K562 (cell line): ENCODE results near the gene CEP135. TPM values are rescaled to one million over a fixed set of nuclear protein-coding genes. Genes with fewer than 3 reads are reported as not detected.
"Not testable (repeated sequence)": the region's sequence is repeated elsewhere in the genome, so short reads cannot be mapped to it uniquely, and the experiment has no call there.

Experiments
- ATAC-seq: fragments of 200-7000 bp; cut with Tn5 transposase; 3 replicates; pipeline ENCODE4 v1.9.1; 2020; ENCODE audit warnings: moderate library complexity
- BruUV-seq: library from RNA; stranded (reverse); fragments of 400-500 nt; replicated peaks from 2 replicates; lab custom pipeline; 2021; lab: Mats Ljungman, UMichigan
- CTCF ChIA-PET: fragments of 300-600 bp; formaldehyde crosslinking; extraction: SDS; loops from one replicate; lab custom pipeline; 2021; ENCODE audit warnings: low intra/inter-chr PET ratio; lab: Yijun Ruan, JAX
- POLR2A ChIA-PET: fragments of 300-600, 350-650 bp; sonication (Branson Sonifier 250); formaldehyde crosslinking; extraction: SDS; loops from one replicate; lab custom pipeline; 2021; ENCODE audit warnings: antibody characterized with exemption, inconsistent platforms; lab: Yijun Ruan, JAX
- DNase-seq, 4 experiments: peaks; one replicate each; pipeline versions ENCODE4 v3.0.0 to v3.0.0-alpha.2; 2011 to 2018; ENCODE audit warnings: low spot score in 3 of 4, mixed read lengths in 3 of 4; ENCODE audit errors: extremely low read depth in 1 of 4
- FAIRE-seq: peaks from 2 replicates; lab custom pipeline; 2011; peaks lifted over from hg19 to GRCh38; lab: Jason Lieb, UNC
- H2AFZ ChIP-seq: 2 replicates; pipeline ENCODE4 v1.6.0; 2011; ENCODE audit warnings: low read depth, low read length, control low read depth, inconsistent platforms
- H3K27ac ChIP-seq: fragments of 200-600 bp; 3 replicates; pipeline ENCODE4 v1.8.0; 2011; ENCODE audit warnings: low read depth, mild to moderate bottlenecking, control low read depth, inconsistent platforms, low read length, moderate library complexity, mixed read lengths; ENCODE audit errors: extremely low read depth
- H3K27me3 ChIP-seq, 2 experiments: fragments of 300-600 bp in 1 of 2; 2 replicates in 1 of 2; 3 replicates in 1 of 2; pipeline versions ENCODE4 v1.6.0 to v1.8.0; 2011; ENCODE audit warnings: inconsistent platforms in 2 of 2, low read length in 2 of 2, mild to moderate bottlenecking in 1 of 2, mixed read lengths in 1 of 2, moderate library complexity in 1 of 2; ENCODE audit not compliant: control insufficient read depth in 2 of 2, insufficient read depth in 2 of 2
- H3K36me3 ChIP-seq: fragments of 300-600 bp; 3 replicates; pipeline ENCODE4 v1.8.0; 2011; ENCODE audit warnings: mild to moderate bottlenecking, low read length, inconsistent platforms; ENCODE audit not compliant: control insufficient read depth, insufficient read depth
- H3K4me1 ChIP-seq, 2 experiments: fragments of 200-600 bp in 1 of 2; replicated peaks in 1 of 2; 2 replicates in 1 of 2; 3 replicates in 1 of 2; pipeline versions ENCODE4 v1.5.1 to v1.8.0; 2011; ENCODE audit warnings: inconsistent platforms in 2 of 2, low read length in 2 of 2, mild to moderate bottlenecking in 1 of 2, mixed read lengths in 1 of 2, moderate library complexity in 1 of 2; ENCODE audit not compliant: control insufficient read depth in 2 of 2, insufficient read depth in 2 of 2
- H3K4me2 ChIP-seq: 2 replicates; pipeline ENCODE4 v1.6.1; 2011; ENCODE audit warnings: low read length, control low read depth, inconsistent platforms, mixed read lengths; ENCODE audit not compliant: insufficient read depth
- H3K4me3 ChIP-seq: fragments of 200-600 bp; sonication (generic), shearing (Covaris generic); 2 replicates; pipeline ENCODE4 v1.5.1; 2016; ENCODE audit warnings: control low read depth, inconsistent platforms
- H3K79me2 ChIP-seq: fragments of 200-600 bp; 3 replicates; pipeline ENCODE4 v1.8.0; 2011; ENCODE audit warnings: low read length, inconsistent platforms; ENCODE audit not compliant: control insufficient read depth, insufficient read depth
- H3K9ac ChIP-seq, 2 experiments: 2 replicates each; pipeline versions ENCODE4 v1.6.0 to v1.6.1; 2011; ENCODE audit warnings: low read depth in 2 of 2, low read length in 2 of 2, control low read depth in 1 of 2, inconsistent platforms in 1 of 2, mild to moderate bottlenecking in 1 of 2, mixed read lengths in 1 of 2; ENCODE audit not compliant: insufficient read depth in 1 of 2
- H3K9me1 ChIP-seq: one replicate; pipeline ENCODE4 v1.6.0; 2011; ENCODE audit warnings: inconsistent platforms, mild to moderate bottlenecking, low read length, moderate library complexity; ENCODE audit not compliant: control insufficient read depth, insufficient read depth
- H3K9me3 ChIP-seq: replicated peaks from 2 replicates; pipeline ENCODE4 v1.5.1; 2011; ENCODE audit warnings: low read depth, low read length, inconsistent platforms; ENCODE audit not compliant: control insufficient read depth, insufficient read depth
- H4K20me1 ChIP-seq: replicated peaks from 2 replicates; pipeline ENCODE4 v1.6.1; 2011; ENCODE audit warnings: low read length, inconsistent platforms, mixed read lengths; ENCODE audit not compliant: control insufficient read depth, insufficient read depth
- JUNB ChIP-seq: fragments of 450-650 bp; formaldehyde crosslinking; conservative IDR thresholded peaks from 2 replicates; pipeline ENCODE4 v1.4.0; 2020; ENCODE audit warnings: mild to moderate bottlenecking
- MCM5 ChIP-seq: fragments of 450-650 bp; IDR thresholded peaks from 2 replicates; pipeline ENCODE4 v1.6.1; 2016; ENCODE audit warnings: low read depth
- POLR3A ChIP-seq: IDR thresholded peaks from 2 replicates; pipeline ENCODE4 v1.6.1; 2011; ENCODE audit warnings: borderline replicate concordance, mild to moderate bottlenecking, moderate library complexity; ENCODE audit not compliant: insufficient read length, insufficient read depth; ENCODE audit errors: extremely low read depth
- TEAD1 ChIP-seq, 2 experiments: fragments of 450-650 bp in 1 of 2; sonication (generic) in 1 of 2; formaldehyde crosslinking; IDR thresholded peaks; 2 replicates each; pipeline versions ENCODE4 v1.4.0 to v1.8.0; 2020 to 2022; ENCODE audit warnings: mild to moderate bottlenecking in 2 of 2, missing genetic modification reagents in 1 of 2
- WHSC1 ChIP-seq: IDR thresholded peaks from one replicate; pipeline ENCODE4 v1.6.1; 2012; ENCODE audit warnings: low read length, control low read depth, inconsistent platforms
- ZNF140 ChIP-seq: fragments of 250-450 bp; sonication (Bioruptor Pico); IDR thresholded peaks from 2 replicates; pipeline ENCODE4 v1.8.0; 2021; ENCODE audit warnings: moderate library complexity, mild to moderate bottlenecking, inconsistent platforms
- ZNF146 ChIP-seq: IDR thresholded peaks from one replicate; pipeline ENCODE4 v1.6.1; 2018; ENCODE audit warnings: missing compliant biosample characterization; ENCODE audit not compliant: unreplicated experiment
- ZNF408 ChIP-seq: fragments of 250-450 bp; sonication (Bioruptor Pico); IDR thresholded peaks from 2 replicates; pipeline ENCODE4 v1.4.0; 2020; ENCODE audit warnings: low read depth, mild to moderate bottlenecking, moderate library complexity
- ZNF766 ChIP-seq: fragments of 200-800 bp; sonication (Bioruptor generic); conservative IDR thresholded peaks from 2 replicates; pipeline ENCODE4 v1.6.1; 2016; ENCODE audit warnings: missing genetic modification characterization, missing compliant biosample characterization
- WGBS: fragments of 100-300 bp; shearing (Covaris generic); methylation state at CpG from one replicate; pipeline ENCODE4 v1.1.6; 2016; ENCODE audit warnings: low coverage, mixed read lengths; ENCODE audit not compliant: insufficient coverage; ENCODE audit errors: missing lambda C conversion rate; 5-methylcytosine and 5-hydroxymethylcytosine counted together
- in situ Hi-C: fragments of 300-500 bp; cut with MboI; formaldehyde crosslinking; loops from 4 replicates; pipeline ENCODE4 v1.15.0; 2018; ENCODE audit warnings: inconsistent platforms, mixed read lengths
- intact Hi-C: fragments of 100-400 bp; cut with micrococcal nuclease; formaldehyde crosslinking; loops from 2 replicates; pipeline ENCODE4 v1.14.2; 2022
- polyA plus RNA-seq, 8 experiments: library from polyadenylated mRNA; depleted of rRNA in 4 of 8; stranded (reverse) in 5 of 8; unstranded in 3 of 8; fragments of >200 nt; fragmentation: Nextera tagmentation in 2 of 8; fragmentation: Illumina TruSeq in 1 of 8; extraction: Ambion mirVana in 2 of 8; extraction: Trizol in 1 of 8; gene quantifications; 2 replicates each; pipeline versions ENCODE4 v1.2.1 to v1.2.3, GENCODE V29; 2011 to 2014; ENCODE audit warnings: inconsistent platforms in 1 of 8, missing spikeins in 1 of 8
- total RNA-seq, 7 experiments: library from RNA; depleted of rRNA in 6 of 7; stranded (reverse); fragments of >200 nt in 6 of 7; fragmentation: Illumina TruSeq in 2 of 7; extraction: Trizol in 2 of 7; gene quantifications; 2 replicates each; pipeline versions ENCODE4 v1.2.1 to v1.2.3, GENCODE V29; 2011 to 2021; ENCODE audit warnings: low replicate concordance in 1 of 7
- TF ChIP-seq, protein P1 (sequence below): fragments of 450-650 bp; IDR thresholded peaks from 2 replicates; pipeline ENCODE4 v1.7.1; 2018; ENCODE audit warnings: mild to moderate bottlenecking, low read depth; ENCODE audit not compliant: partially characterized antibody
- TF ChIP-seq, protein P2 (sequence below): sonication (generic); formaldehyde crosslinking; IDR thresholded peaks from 2 replicates; pipeline ENCODE4 v1.8.1; 2023; ENCODE audit warnings: mild to moderate bottlenecking, missing genetic modification reagents, moderate library complexity

Gene CEP135
- total and polyA plus RNA-seq, 9 of the 15 experiments (the other 6 are each of a cell fraction or from before 2014, with no cell fraction given), result 3.1 to 18.9 (median 15.3) TPM

DNA sequence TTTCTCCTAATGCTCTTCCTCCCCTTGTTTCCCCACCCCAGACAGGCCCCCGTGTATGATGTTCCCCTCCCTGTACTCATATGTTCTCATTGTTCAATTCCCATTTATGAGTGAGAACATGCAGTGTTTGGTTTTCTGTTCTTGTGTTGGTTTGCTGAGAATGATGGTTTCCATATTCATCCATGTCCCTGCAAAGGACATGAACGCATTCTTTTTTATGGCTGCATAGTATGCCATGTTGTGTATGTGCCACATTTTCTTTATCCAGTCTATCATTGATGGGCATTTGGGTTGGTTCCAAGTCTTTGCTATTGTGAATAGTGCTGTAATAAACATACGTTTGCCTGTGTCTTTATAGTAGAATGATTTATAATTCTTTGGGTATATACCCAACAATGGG lies 124.0 kb downstream of the CEP135 start:
- H3K9me1 ChIP-seq, in situ Hi-C loops, H3K27ac ChIP-seq, POLR2A ChIA-PET, H3K4me1 ChIP-seq, DNase-seq, H3K79me2 ChIP-seq, H3K4me3 ChIP-seq, BruUV-seq, H3K36me3 ChIP-seq, FAIRE-seq, H3K4me2 ChIP-seq, H3K9me3 ChIP-seq, H3K9ac ChIP-seq, intact Hi-C loops, H2AFZ ChIP-seq, H4K20me1 ChIP-seq, ATAC-seq, CTCF ChIA-PET: not testable (repeated sequence)
- H3K27me3 ChIP-seq, result peaks cover 9 to 13% of the 10 kb centered on the region in 2 experiments; a peak in 4 of 5 replicates
- TF ChIP-seq ZNF146 (CRISPR knock-in tag), result peak; percentile 63
- WGBS, result 4% methylated on average over 3 of the region's 3 CpGs

DNA sequence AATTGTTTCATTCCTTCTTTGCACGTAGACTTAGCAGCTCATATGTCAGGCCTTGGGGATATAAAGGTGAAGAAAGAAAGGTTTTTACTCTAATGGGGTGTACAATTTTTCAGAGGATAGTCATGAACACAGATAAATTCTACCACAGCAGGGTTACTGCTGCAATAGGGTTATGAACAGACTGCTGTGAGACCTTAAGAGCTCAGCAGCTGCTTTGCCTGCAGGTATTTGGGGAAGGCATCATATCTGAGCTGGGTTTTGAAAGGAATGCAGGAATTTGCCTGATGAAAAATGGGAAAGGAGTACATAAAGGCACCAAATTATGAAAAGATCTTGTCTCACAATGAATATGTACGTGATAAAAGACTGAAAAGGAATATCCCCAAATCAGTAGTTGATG lies 128.9 kb downstream of the CEP135 start:
- no peaks in the 10 kb centered on the region for H3K4me1 ChIP-seq
- no peak overlapping the region for H3K9ac ChIP-seq
- H3K9me1 ChIP-seq, result no peaks in the 10 kb centered on the region
- no peak overlapping the region for H2AFZ ChIP-seq
- CTCF ChIA-PET, result no interaction called here
- H3K27ac ChIP-seq, result no peak overlapping the region
- FAIRE-seq (no peak), DNase-seq (no peak), ATAC-seq (no peak)
- H3K27me3 ChIP-seq, result peaks cover 0 to 6% of the 10 kb centered on the region in 2 experiments; a peak in 2 of 5 replicates
- H3K4me2 ChIP-seq, result no peak overlapping the region
- in situ Hi-C loops (no loop called here), intact Hi-C loops (no loop called here)
- H3K79me2 ChIP-seq, result no peaks in the 10 kb centered on the region
- H3K4me3 ChIP-seq, result no peak overlapping the region
- WGBS, result 0% methylated on average over 2 of the region's 2 CpGs
- H4K20me1 ChIP-seq, result no peaks in the 10 kb centered on the region
- POLR2A ChIA-PET, result no interaction called here
- BruUV-seq, result no TSS peak
- no peaks in the 10 kb centered on the region for H3K36me3 ChIP-seq
- no peaks in the 10 kb centered on the region for H3K9me3 ChIP-seq
- TF ChIP-seq ZNF140 (CRISPR knock-in tag) (no peak), TEAD1 (CRISPR knock-in tag; IDR thresholded peaks at IDR 0.05) (no peak), WHSC1 (no peak), ZNF408 (CRISPR knock-in tag) (no peak), JUNB (CRISPR knock-in tag) (no peak), MCM5 (no peak), ZNF766 (CRISPR knock-in tag) (no peak), POLR3A (no peak)
- TF ChIP-seq, protein P1, sequence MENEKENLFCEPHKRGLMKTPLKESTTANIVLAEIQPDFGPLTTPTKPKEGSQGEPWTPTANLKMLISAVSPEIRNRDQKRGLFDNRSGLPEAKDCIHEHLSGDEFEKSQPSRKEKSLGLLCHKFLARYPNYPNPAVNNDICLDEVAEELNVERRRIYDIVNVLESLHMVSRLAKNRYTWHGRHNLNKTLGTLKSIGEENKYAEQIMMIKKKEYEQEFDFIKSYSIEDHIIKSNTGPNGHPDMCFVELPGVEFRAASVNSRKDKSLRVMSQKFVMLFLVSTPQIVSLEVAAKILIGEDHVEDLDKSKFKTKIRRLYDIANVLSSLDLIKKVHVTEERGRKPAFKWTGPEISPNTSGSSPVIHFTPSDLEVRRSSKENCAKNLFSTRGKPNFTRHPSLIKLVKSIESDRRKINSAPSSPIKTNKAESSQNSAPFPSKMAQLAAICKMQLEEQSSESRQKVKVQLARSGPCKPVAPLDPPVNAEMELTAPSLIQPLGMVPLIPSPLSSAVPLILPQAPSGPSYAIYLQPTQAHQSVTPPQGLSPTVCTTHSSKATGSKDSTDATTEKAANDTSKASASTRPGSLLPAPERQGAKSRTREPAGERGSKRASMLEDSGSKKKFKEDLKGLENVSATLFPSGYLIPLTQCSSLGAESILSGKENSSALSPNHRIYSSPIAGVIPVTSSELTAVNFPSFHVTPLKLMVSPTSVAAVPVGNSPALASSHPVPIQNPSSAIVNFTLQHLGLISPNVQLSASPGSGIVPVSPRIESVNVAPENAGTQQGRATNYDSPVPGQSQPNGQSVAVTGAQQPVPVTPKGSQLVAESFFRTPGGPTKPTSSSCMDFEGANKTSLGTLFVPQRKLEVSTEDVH, result no peak
- TF ChIP-seq, protein P2, sequence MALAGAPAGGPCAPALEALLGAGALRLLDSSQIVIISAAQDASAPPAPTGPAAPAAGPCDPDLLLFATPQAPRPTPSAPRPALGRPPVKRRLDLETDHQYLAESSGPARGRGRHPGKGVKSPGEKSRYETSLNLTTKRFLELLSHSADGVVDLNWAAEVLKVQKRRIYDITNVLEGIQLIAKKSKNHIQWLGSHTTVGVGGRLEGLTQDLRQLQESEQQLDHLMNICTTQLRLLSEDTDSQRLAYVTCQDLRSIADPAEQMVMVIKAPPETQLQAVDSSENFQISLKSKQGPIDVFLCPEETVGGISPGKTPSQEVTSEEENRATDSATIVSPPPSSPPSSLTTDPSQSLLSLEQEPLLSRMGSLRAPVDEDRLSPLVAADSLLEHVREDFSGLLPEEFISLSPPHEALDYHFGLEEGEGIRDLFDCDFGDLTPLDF (CRISPR knock-in tag), result no peak
